Brain pericyte (primary cell): ENCODE measurements around the gene ZNF827.

Experiments used
- DNase-seq: peaks from one replicate; pipeline ENCODE4 v3.0.0-alpha.2; 2012; ENCODE audit warnings: low read depth, low spot score

Gene ZNF827

DNA sequence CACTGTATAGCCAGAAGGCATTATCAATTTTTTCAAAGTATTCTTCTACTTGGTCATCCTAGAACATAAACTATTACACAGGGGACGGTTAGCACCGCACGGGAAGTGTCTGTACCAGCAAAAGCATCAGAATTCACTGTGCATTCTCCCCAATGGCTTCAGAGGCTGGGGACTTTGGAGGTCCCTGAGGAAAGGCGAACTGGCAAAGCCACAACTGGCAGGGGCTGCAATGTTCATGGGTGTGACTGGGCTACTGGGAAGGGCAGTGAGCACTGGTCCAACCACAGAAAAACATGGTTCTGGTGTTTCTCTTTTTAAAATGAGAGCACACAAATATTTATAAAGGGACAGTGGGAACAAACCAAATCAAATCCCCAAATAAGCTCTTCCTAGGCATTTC is 175.2 kb downstream of the ZNF827 start:
- no peak for DNase-seq

DNA sequence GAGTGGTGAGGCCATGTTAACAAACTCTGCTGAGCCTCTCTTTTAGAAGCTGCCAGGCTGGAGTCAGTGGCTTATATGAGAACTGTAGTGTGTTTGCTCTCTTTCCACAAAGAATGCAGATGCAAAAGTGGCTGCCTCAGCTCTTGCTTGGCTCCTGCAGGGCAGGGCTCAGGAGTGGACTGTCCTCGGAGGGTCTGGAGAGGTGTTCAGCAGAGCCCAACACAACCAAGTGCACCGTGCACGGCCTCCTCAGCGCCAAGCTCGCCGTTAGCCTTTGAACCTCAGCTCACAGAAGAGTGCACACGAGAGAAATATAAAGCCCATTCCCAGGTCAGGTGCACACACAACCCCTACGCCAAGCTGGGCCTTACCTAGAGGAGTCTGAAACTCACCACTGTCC is 175.9 kb downstream of the ZNF827 start:
- DNase-seq = no peak

DNA sequence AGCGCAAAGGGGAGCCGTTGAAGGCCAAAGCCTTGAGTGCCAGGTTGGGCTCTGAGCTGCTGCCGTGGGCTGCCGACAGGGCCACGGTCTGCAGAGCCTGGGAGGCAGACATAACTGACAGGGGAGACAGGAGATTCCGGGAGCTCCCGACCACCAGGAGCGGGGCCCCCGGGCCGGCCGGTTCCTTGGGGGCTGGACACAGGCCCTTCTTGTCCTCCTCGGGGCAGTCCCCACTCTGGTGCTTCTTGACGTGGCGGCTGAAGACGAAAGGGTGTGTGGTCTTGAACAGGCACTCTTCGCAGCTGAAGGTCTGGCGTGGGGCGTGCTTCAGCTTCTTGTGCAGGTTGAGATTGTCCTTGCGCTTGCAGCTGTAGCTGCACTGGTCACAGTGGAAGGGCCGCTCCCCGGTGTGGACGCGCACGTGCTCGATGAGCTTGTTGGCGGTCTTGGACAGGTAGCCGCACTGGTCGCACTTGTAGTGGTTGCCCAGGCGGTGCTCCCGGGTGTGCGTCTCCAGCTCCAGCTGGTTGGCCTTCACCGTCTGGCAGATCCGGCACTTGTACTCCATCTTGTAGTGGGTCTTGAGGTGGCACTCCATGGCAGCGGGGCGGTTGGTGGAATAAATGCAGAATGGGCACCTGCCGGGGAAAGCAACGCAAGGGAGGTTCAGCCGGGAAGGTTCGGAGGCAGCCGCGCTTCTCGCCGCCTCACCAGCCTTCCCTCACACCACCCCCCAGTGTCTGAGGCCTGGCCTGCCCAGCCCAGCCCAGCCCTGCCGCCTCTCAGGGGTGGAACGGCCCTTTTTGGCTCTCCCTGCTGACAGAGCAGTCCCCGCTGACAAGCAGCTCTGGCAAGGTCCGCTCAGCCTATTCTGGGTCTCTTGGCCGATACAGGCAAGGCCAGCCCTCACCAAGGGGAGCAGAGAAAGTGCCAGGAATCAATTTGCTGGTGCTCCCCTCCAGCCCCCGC is 177.4 kb downstream of the ZNF827 start:
- no peak for DNase-seq

DNA sequence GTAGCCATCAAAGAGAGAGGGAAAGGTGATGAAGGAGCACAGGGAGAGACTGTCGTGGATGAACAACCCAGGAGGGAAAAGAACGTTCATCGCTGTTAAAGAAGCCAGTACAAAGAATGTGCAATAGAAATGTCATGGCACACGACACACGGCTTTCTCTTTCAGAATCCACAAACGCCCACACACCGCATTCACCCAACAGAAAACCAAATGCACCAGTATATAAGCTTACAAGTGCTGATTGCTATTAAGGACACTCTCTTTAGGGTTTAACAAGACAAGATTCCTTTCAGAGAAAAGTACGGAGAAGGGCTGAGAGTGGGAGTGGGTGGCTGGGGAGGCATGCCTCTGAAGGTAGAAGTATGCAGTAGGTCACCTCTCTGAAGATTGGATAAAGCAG is 178.4 kb downstream of the ZNF827 start:
- DNase-seq = no peak

DNA sequence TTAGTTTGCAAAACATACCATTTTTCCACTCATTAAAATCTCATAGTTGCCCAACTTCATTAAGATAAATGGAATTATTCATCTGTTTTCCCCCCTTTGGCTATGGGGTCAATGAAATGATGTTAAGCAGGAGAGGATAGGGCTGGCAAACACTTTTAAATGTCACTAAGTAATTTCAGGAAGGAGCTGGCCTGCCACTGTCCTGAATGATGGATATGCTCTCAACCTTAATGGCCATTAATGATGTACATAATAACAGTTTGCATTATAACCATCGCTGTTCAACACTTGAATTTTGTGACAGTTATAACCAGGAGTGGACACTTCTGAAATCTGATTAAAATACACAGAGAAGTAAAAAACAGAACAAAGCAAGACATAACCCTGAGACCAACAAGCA is 181.4 kb downstream of the ZNF827 start:
- no peak for DNase-seq

DNA sequence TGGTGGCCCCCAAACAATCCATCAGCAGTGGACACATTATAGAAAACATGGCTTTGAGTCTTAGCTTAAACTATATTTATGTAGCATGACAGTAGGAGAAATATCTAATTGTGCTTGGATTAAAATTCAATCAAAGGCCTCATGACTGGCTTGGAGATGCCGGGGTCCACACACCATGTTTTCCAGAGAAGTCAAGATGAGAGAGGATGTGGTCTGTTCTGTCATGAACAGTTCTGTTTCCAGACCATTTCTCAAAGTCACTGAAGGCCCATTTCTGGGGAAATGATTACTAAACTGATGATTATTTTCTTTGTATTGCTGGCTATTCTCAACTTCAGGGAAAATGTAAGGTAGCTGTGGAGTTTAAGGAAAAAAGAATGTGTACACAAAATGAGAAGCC is 182.4 kb downstream of the ZNF827 start:
- no peak for DNase-seq

DNA sequence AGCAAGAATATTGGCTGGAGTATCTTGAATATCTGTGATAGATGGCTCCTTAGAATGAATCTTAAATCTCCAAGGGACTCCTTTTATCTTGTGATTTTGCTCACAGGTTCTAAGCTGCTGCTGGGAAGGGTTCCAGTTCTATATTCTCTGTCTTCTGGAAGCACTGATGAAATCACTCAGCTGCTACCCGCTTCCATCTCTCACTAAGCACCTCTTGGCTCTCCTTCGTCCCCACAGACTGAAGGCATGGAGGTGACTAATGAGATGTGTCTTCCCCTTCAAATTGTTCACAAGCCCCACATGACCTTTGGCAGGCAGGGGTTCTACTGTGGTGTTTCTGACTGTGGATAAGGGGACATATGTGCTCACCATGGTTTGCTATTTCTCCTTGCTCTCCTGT is 182.8 kb downstream of the ZNF827 start:
- no peak for DNase-seq

DNA sequence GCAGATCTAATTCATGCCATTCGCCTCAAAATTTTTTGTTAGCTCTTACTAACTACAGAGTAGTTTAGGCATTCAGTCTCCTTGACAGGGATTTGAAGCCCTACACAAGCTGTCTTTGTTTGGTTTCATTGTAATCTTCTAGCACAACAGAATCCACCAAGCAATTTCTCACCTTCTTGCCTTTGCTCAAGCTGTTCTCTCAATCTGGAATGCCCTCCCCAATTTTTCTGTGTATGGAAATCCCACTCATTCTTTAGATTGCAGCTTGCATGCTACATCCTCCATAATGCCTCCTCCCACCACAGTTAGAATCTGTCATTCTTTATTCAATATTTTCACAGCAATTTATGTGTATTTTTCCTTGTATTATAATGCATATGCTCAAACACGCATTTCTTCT is 195.0 kb downstream of the ZNF827 start:
- DNase-seq = no peak

DNA sequence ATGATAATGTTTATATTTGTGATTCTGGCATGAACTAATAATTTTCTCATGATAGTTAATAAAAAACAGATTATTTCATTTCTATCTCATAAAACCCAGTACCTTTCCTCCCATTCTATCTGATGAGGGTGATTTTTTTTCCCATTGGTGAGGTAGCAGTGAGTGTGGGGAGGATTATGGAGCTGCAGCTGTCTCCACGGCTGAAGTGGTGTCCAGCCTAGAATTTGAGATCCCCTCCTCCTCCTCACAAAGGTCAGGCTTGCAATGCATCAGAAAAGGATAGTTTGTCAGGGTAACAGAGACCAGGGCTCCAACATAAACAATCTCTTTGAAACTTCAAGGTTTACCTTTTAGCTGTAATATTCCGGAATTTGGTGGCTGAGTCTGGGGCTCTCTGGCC is 197.8 kb downstream of the ZNF827 start:
- DNase-seq = no peak

DNA sequence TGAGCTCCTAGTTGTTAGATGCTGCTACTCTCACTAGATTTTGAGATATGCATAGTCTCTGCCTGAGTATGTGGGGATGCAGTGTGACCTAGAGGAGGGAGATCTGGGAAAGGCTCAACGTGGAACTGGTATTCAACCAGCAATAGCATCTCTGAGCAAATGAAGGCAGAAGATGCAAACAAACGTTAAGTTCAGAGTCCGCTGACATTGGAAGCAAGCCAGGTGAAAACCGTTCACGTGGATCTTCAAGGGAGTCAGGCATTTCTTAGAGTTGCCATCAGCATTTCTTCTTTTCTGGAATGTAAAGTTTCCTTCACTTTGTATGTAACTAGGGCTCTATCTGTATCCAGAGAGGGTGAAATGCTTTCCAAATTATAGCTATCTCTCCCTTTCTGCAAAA is 198.8 kb downstream of the ZNF827 start:
- no peak for DNase-seq

DNA sequence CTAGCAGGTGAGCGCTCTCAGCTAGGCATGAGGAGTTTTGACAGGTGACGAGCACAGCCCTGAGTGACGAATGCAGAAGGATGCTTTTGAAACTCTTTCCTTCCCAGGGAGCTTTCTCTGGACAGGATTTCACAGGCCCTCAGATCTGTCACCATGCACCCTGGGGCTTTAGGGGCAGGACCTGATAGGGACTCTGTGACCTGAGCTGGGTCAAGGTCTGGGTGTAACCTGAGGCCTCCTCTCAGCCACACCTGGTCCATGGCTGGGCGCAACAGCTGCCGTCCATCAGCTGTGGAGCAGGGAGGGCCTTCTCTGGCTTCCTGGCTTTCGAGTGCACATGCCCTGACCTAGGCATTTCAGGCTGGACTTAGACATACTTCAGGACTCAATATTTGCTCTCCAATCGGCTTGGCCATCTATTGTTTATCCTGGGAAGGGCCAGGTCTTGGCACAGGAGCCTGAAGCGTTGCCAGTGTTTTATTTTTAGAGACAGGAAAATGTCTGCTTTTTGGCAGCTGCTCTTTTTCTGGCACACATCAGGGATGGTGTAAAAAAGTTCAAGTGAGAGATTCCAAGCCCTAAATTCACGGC is 202.3 kb downstream of the ZNF827 start:
- no peak for DNase-seq

DNA sequence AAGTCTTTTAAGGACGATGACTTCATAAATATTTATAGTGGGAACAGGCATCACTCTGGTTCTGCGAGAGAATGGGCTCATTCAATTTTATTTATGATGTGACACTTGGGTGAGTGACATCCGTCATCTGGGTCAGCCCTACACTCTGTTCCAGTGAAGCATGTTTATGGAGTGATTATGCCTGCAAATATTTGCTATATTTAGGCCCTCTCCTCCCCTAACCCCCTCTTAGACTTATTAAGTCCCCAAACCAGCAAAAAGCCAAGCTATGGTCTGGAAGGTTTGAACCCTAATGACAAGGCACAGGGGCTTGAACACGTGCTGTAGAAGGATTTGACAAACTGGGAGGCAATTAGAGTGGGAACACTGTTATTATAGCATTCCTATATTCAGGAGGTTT is 202.8 kb downstream of the ZNF827 start:
- no peak for DNase-seq

DNA sequence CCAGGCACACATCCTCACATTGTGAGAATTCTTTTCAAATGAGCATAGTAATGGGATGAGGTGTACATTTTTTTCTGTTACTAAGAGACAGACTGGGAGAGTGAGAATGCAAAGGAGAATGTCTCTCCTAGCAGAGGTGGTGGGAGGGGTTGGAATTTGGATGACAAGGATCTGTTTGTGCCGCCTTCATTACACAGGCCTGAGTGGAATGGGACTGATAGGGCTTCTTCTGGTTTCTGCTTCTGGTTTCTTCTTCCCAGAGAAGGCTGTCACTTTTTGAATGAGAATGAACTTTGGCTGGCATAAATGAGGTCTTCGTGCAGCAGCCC is 203.3 kb downstream of the ZNF827 start:
- no peak for DNase-seq

DNA sequence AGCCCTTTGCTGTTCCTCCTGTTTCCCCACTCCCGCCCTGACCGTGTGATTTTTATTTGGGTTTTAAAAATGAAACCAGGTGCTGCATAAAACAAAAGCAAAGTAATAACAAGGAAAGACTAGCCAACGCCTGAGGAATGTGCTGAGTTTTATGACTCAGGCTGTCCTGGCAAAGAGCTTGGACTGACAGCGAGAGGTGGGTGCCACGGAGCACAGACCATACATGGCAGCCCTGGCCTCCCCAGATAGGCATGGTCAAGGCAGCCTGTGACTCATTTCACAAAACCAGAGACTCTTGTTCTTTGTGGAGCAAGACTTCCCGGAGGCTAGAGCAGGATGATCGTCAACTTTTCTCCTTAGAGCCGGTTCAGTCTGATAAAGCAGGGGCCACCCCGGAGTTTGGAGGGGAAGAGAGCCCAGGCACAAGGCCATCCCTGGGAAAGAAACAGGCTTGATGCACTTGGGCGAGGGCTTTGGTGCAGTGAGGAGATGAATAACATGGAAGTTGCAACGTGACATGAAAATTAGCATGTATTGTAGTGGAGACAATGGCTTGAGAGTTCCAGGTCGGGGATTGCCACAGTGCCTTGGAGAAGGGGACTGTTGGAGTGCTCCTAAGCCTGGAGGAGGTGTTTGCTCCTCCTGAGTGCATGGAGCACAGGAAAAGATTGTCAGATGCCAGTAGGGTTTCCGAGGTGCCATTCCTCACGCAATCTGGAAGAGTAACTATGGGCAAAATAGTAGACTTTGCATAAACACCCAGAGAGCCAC is 203.9 kb downstream of the ZNF827 start:
- DNase-seq = no peak

DNA sequence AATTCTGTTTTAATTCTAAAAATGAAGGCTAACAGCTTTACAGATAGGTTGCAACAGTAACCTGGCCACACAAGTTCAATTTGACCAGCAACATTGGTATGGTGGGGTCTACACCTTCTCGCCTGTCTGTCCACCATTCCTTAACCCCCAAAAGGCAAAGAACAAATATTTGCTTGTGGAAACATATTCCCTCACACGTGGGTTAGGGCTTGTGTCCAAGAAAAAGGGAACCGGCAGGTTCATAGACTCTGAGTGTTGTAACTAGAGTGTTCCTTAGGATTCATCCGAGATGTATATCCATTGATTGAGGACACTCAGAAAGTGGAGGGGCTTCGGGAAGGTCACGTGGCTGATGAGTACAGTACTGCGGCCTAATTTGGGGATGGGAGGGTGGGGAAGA is 204.6 kb downstream of the ZNF827 start:
- no peak for DNase-seq

DNA sequence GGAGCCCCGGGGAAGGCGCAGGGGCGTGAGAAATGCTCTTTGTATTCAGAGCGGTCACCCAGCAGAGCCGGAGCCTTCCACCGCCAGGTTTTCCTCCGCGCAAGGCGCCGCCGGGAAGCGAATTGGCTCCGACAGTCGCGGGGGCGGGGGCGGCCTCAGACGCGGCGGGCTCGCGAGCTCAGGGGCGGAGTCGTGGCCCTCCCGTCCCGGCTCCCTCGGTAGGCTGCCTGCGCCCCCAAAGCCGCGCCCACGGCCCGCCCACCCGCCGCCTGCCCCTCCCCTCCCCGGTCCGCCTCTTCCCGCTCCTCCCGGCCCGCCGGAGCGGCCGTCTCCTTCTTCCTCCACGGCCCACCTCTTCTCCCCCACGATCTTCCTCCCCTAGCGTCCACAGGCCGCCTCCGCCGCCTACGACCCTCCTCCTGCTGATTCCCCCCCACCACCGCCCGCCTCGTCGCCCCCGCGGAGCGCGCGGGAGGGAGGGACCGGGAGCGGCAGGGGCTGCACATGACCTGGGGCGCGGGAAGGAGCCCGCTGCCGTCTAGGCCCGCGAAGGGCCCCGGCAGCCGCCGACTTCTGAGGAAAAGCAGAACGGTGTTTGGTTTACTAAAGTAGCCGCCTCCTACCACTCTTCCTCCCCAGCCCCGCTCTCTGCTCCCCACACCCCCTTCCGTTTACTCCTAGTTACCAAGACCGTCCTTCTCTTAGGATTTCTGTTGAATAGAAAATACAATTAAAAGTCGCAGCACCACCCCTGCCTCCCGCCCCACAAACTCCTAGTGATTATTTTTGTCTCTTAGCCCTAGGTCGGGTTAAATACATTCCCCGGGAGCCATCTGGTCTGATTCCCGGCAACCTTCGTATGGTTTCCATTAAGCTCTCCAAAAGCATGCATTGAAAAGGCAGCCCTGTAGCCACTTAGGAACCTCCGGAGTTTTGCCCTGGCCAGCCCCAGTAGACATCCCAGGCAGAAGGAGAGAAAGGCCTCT is 205.4 kb downstream of the ZNF827 start:
- peak; percentile 73 for DNase-seq

DNA sequence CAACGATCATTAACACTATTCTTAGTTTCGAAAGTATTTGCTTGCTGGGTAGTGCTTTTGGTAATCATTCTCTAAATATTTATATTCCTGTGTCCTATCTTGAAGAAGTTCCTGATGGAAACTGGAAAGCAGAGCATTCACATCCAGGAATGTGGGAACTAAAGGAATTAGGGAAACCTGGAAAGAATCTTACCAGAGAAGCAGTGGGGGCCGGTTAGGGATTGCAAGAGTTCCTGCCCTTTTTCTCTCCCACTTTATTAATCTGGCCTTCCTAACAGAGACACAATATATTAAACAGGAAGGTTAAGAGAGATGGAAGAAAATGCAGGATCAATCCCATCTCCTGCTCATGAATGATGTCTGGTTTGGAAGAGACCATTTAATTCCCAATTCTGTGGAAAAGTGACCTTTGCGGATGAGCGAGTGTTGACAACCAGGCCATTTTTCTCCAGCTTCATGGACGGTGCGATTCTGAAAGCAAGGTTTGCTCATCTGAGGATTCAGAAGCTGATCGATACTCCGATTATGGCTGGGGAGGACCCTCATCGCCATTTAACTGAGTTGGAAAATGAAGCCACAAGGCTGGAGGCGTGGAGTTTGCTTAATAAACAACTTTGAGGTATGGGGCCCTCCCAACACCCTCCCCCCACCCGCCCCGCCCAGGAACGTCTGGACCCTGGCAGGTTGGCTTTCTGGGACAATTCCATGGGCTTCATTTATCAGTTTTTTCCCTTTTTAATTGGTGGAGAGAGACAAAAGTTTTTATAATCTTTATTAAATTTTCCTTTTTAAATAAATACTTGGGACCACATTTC is 206.4 kb downstream of the ZNF827 start:
- no peak for DNase-seq

DNA sequence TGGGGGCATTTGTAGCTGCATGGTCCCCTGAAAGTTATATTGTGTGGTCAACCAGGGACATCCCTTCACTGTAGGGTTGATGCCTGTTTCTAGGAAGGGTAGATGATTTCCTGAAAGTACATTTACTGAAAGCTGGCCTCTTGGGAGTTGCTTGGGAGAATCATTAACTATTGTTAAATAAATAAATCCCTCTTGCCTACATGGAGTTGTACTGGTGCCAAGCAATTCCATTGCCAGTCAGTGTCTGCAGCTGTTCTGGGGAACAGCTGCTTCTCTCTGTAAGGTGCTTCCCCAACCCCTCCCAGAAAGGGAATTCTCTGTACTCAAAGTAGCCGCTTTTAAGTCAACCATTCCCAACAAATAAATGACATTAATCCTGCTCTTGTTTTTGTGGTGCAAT is 207.6 kb downstream of the ZNF827 start:
- DNase-seq = peak; percentile 64

DNA sequence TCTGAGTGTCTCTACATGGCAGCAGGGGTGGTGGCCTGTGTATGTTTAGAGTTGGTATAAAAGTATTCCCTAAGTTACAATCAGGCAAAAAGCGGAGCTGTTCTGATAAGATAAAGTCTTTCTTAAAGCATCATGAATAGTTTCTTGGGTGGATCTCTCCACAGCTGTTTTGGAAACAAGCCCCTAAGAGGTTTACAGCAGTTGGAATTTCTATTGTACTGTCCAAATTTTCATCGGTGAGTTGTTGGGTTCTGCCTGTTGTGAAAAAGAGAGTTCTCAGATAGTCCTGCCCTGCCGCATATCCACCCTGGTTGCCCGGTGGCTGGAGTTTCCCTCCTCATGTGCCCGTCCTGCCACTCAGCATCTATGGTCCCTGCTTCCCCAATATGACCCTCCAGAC is 208.6 kb downstream of the ZNF827 start:
- no peak for DNase-seq

DNA sequence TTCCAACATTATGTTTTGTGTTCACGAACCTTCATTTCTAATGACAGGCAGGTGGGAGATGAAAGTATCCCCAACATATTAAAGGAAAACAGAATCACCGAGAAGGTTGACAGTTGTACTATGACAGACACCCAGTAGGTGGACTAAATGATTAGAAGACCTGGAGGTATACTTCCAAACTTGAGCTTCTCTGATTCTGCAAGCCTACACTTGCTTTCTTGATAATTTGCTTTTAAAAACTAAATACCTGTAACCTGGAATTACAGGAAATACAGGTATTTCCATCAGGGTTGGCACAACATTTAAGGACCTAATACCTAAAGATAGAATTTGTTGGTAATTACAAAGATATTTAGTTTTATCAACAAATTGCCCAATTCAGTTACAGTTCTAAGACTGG is 215.3 kb downstream of the ZNF827 start:
- no peak for DNase-seq

DNA sequence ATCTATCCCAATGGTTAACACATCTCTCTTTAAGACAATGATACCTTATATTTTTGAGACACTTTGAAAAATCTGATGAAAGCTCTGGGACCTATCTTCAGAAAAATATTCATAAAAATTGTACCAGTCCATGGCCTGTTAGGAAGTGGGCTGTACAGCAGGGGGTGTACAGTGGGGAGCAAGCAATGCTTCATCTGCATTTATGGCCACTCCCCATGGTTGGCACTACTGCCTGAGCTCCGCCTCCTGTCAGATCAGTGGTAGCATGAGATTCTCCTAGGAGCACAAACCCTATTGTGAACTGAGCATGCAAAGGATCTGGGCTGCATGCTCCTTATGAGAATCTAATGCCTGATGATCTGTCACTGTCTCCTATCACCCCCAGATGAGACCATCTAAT is 216.1 kb downstream of the ZNF827 start:
- DNase-seq = no peak
